HCT116 (cell line): Measurements from ENCODE around the gene C10orf62. TPM values are rescaled to one million over a fixed set of nuclear protein-coding genes. Genes with fewer than 3 reads are reported as not detected.

ENCODE experiments used
- ATAC-seq: fragments of 200-7000 bp; cut with Tn5 transposase; 2 replicates; pipeline ENCODE4 v1.9.1; 2020; ENCODE audit warnings: mild to moderate bottlenecking, moderate library complexity
- Bru-seq: library from RNA; stranded (reverse); fragments of 400-500 nt; gene quantifications from one replicate; lab custom pipeline; 2021; lab: Mats Ljungman, UMichigan
- BruChase-seq, 2 experiments: library from RNA; stranded (reverse); fragments of 400-500 nt; gene quantifications; one replicate each; lab custom pipeline; 2021; lab: Mats Ljungman, UMichigan
- BruUV-seq: library from RNA; stranded (reverse); fragments of 400-500 nt; replicated peaks from 2 replicates; lab custom pipeline; 2021; lab: Mats Ljungman, UMichigan
- CTCF ChIA-PET: fragments of 300-600 bp; sonication (Branson Sonifier 250); formaldehyde crosslinking; loops from one replicate; lab custom pipeline; 2021; ENCODE audit warnings: antibody characterized with exemption; lab: Charles Lee
- POLR2A ChIA-PET: fragments of 300-600, 350-600 bp; sonication (Branson Sonifier 250); formaldehyde crosslinking; loops from one replicate; lab custom pipeline; 2021; ENCODE audit warnings: antibody characterized with exemption; lab: Charles Lee
- RAD21 ChIA-PET, 2 experiments: fragments of 300-600 bp; sonication (Branson Sonifier 250); formaldehyde crosslinking; loops; one replicate each; lab custom pipeline; 2023; ENCODE audit warnings: low total read pairs in 2 of 2; ENCODE audit not compliant: uncharacterized antibody in 2 of 2, unreplicated experiment in 2 of 2, low non-redundant PET in 1 of 2; lab: Charles Lee
- DNase-seq: peaks from one replicate; pipeline ENCODE4 v3.0.0-alpha.2; 2010; ENCODE audit warnings: low read depth, low spot score
- H2AFZ ChIP-seq: fragments of 200-600 bp; shearing (Covaris generic), sonication (generic); 2 replicates; pipeline ENCODE4 v1.6.1; 2017; ENCODE audit warnings: low read depth, mixed run types, mixed read lengths, antibody characterized with exemption, low read length; ENCODE audit not compliant: poor library complexity, severe bottlenecking
- H3K27ac ChIP-seq: 2 replicates; pipeline ENCODE4 v1.5.1; 2012; ENCODE audit warnings: low read depth, low read length
- H3K27me3 ChIP-seq: fragments of 200-600 bp; sonication (generic); 2 replicates; pipeline ENCODE4 v1.6.1; 2016; ENCODE audit warnings: mixed run types, low read length, mixed read lengths; ENCODE audit not compliant: insufficient read depth
- H3K36me3 ChIP-seq, 2 experiments: fragments of 200-500 bp in 1 of 2; fragments of 200-600 bp in 1 of 2; sonication (Bioruptor generic) in 1 of 2; sonication (generic) in 1 of 2; 2 replicates each; pipeline versions ENCODE4 v1.5.1 to v1.6.1; 2014 to 2016; ENCODE audit warnings: low read length in 2 of 2, inconsistent platforms in 1 of 2, mixed read lengths in 1 of 2, mixed run types in 1 of 2; ENCODE audit not compliant: insufficient read depth in 2 of 2, control insufficient read depth in 1 of 2
- H3K4me1 ChIP-seq, 2 experiments: fragments of 200-600 bp in 1 of 2; sonication (generic) in 1 of 2; 2 replicates each; pipeline versions ENCODE4 v1.5.1 to v1.6.1; 2012 to 2017; ENCODE audit warnings: low read length in 2 of 2, inconsistent platforms in 1 of 2, mild to moderate bottlenecking in 1 of 2, mixed read lengths in 1 of 2, mixed run types in 1 of 2, moderate library complexity in 1 of 2; ENCODE audit not compliant: insufficient read depth in 2 of 2, control insufficient read depth in 1 of 2
- H3K4me2 ChIP-seq: fragments of 200-600 bp; sonication (generic); 2 replicates; pipeline ENCODE4 v1.6.1; 2017; ENCODE audit warnings: mixed run types, low read length, mixed read lengths
- H3K4me3 ChIP-seq, 2 experiments: fragments of 200-600 bp in 1 of 2; sonication (generic) in 1 of 2; replicated peaks in 1 of 2; 2 replicates each; pipeline ENCODE4 v1.5.1; 2011 to 2016; ENCODE audit warnings: low read length in 2 of 2, control low read depth in 1 of 2, low read depth in 1 of 2, mild to moderate bottlenecking in 1 of 2, mixed read lengths in 1 of 2, mixed run types in 1 of 2
- H3K79me2 ChIP-seq: fragments of 200-600 bp; sonication (generic); 2 replicates; pipeline ENCODE4 v1.6.1; 2017; ENCODE audit warnings: mild to moderate bottlenecking, mixed run types, low read length, moderate library complexity, mixed read lengths; ENCODE audit not compliant: insufficient read depth
- H3K9ac ChIP-seq: fragments of 200-600 bp; sonication (generic); 2 replicates; pipeline ENCODE4 v1.6.1; 2016; ENCODE audit warnings: low read length, mixed read lengths
- H3K9me2 ChIP-seq: fragments of 200-600 bp; sonication (generic), shearing (Covaris generic); 2 replicates; pipeline ENCODE4 v1.6.1; 2017; ENCODE audit warnings: mixed run types, mild to moderate bottlenecking, moderate library complexity; ENCODE audit not compliant: insufficient read depth
- H3K9me3 ChIP-seq, 2 experiments: fragments of 200-500 bp in 1 of 2; fragments of 200-600 bp in 1 of 2; sonication (Bioruptor generic) in 1 of 2; sonication (generic) in 1 of 2; 2 replicates each; pipeline ENCODE4 v1.6.1; 2014 to 2017; ENCODE audit warnings: low read length in 2 of 2, mixed read lengths in 2 of 2, inconsistent platforms in 1 of 2, low read depth in 1 of 2, mild to moderate bottlenecking in 1 of 2, mixed run types in 1 of 2, moderate library complexity in 1 of 2; ENCODE audit not compliant: control insufficient read depth in 1 of 2, insufficient read depth in 1 of 2
- H4K20me1 ChIP-seq: fragments of 200-600 bp; sonication (generic), shearing (Covaris generic); 2 replicates; pipeline ENCODE4 v1.6.1; 2017; ENCODE audit warnings: mixed run types, mild to moderate bottlenecking, moderate library complexity; ENCODE audit not compliant: insufficient read depth
- EGR1 ChIP-seq: IDR thresholded peaks from 2 replicates; pipeline ENCODE4 v1.6.1; 2012; ENCODE audit warnings: low read depth
- ELF1 ChIP-seq: IDR thresholded peaks from 2 replicates; pipeline ENCODE4 v1.6.1; 2012; ENCODE audit warnings: low read depth, borderline replicate concordance
- EZH2 ChIP-seq: fragments of 200-600 bp; sonication (generic); IDR thresholded peaks from 2 replicates; pipeline ENCODE4 v1.6.1; 2017; ENCODE audit warnings: antibody characterized with exemption, mixed run types
- EZH2phosphoT487 ChIP-seq: fragments of 200-600 bp; IDR thresholded peaks from 2 replicates; pipeline ENCODE4 v1.6.1; 2018; ENCODE audit warnings: antibody characterized with exemption, borderline replicate concordance
- JUND ChIP-seq: IDR thresholded peaks from 2 replicates; pipeline ENCODE4 v1.6.1; 2012
- POLR2A ChIP-seq: IDR thresholded peaks from 2 replicates; pipeline ENCODE4 v1.7.0; 2011; ENCODE audit warnings: borderline replicate concordance; ENCODE audit not compliant: insufficient read depth, insufficient read length; ENCODE audit errors: extremely low read depth
- POLR2AphosphoS5 ChIP-seq: IDR thresholded peaks from 2 replicates; pipeline ENCODE4 v1.6.1; 2011; ENCODE audit warnings: mild to moderate bottlenecking, low read depth, low read length, moderate library complexity
- RAD21 ChIP-seq: IDR thresholded peaks from 2 replicates; pipeline ENCODE4 v1.6.1; 2012; ENCODE audit warnings: low read depth, mild to moderate bottlenecking
- SIN3A ChIP-seq: IDR thresholded peaks from 2 replicates; pipeline ENCODE4 v1.6.1; 2012; ENCODE audit warnings: low read depth
- SP1 ChIP-seq: IDR thresholded peaks from 2 replicates; pipeline ENCODE4 v1.6.1; 2012; ENCODE audit warnings: low read depth
- TCF7L2 ChIP-seq: IDR thresholded peaks from 2 replicates; pipeline ENCODE4 v1.7.0; 2011; ENCODE audit warnings: borderline replicate concordance, inconsistent platforms; ENCODE audit not compliant: insufficient read depth, insufficient read length; ENCODE audit errors: extremely low read depth
- YY1 ChIP-seq: IDR thresholded peaks from 2 replicates; pipeline ENCODE4 v1.6.1; 2011; ENCODE audit warnings: low read length, low read depth, moderate library complexity, mild to moderate bottlenecking; ENCODE audit not compliant: insufficient replicate concordance; ENCODE audit errors: extremely low read depth
- ZFX ChIP-seq: fragments of 450-650 bp; IDR thresholded peaks from 2 replicates; pipeline ENCODE4 v1.6.1; 2017
- intact Hi-C: fragments of 100-400 bp; cut with micrococcal nuclease; formaldehyde crosslinking; loops from 2 replicates; pipeline ENCODE4 v1.10.0; 2022
- long read RNA-seq: library from polyadenylated mRNA; unstranded; transcript quantifications from one replicate; pipeline ENCODE4 v2.0.0, GENCODE V29; 2021; ENCODE audit not compliant: unreplicated experiment
- polyA plus RNA-seq: library from polyadenylated mRNA; unstranded; fragments of >200 nt; gene quantifications from 2 replicates; pipeline ENCODE4 v1.2.1, GENCODE V29; 2012; ENCODE audit warnings: missing spikeins
- total RNA-seq: library from RNA; stranded (reverse); gene quantifications from one replicate; pipeline ENCODE4 v1.2.1, GENCODE V29; 2021; ENCODE audit not compliant: unreplicated experiment
- TF ChIP-seq, protein P1 (sequence below): IDR thresholded peaks from 2 replicates; pipeline ENCODE4 v1.6.1; 2011; ENCODE audit warnings: mild to moderate bottlenecking, low read length, moderate library complexity; ENCODE audit not compliant: insufficient replicate concordance; ENCODE audit errors: extremely low read depth
- TF ChIP-seq, protein P2 (sequence below), 3 experiments: fragments of 200-600 bp in 1 of 3; sonication (generic) in 1 of 3; IDR thresholded peaks in 2 of 3; conservative IDR thresholded peaks in 1 of 3; 2 replicates each; pipeline ENCODE4 v1.5.1; 2012 to 2017; ENCODE audit warnings: low read depth in 2 of 3, low read length in 2 of 3, antibody characterized with exemption in 1 of 3, borderline replicate concordance in 1 of 3, control low read depth in 1 of 3, mild to moderate bottlenecking in 1 of 3, mixed read lengths in 1 of 3, mixed run types in 1 of 3, moderate library complexity in 1 of 3; ENCODE audit not compliant: insufficient read depth in 1 of 3
- TF ChIP-seq, protein P3 (sequence below): IDR thresholded peaks from 2 replicates; pipeline ENCODE4 v1.6.1; 2012; ENCODE audit warnings: low read depth

The C10orf62 gene, protein sequence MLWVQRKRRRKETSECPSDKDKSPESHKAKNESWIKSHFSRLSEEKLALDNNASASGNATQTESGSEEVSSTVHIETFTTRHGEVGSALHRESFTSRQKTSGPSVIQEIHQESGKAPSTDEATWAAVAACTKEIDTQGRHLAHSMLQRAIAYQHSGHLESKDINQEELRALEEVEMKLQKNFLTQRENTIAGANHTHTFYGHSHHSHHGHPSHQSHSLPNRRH
- total RNA-seq: 0.32 TPM
- polyA plus RNA-seq: 0.14 TPM in 1 of 2 replicates, not detected in the other
- percentile 40 among the genes with signal in this experiment for Bru-seq, nascent RNA
- BruChase-seq, experiment 1, labeled RNA remaining after a 6-hour chase: percentile 20 among the genes with signal in this experiment
- percentile 28 among the genes with signal in this experiment for BruChase-seq, experiment 2, labeled RNA remaining after a 2-hour chase
- long read RNA-seq: 0 reads

DNA sequence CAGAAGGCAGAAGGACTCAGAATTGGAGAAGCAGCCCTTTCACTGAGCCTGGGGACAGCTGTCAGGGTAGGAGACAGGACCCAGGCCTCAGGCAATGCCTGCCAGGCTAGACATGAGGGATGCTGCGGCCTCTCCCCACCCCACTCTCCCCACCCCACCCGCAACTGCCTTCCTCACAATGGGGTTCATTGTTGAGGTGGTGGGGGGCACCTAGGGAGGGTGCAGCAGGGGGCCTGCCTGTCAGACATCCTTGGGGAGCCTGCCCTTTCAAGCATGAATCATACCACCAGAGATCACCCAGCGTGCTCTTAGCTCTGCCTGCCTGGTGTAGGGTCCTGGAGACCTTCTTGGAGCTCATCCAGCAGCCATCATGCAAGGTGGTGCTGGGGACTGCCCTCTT lies at the start of gene C10orf62:
TSS of gene C10orf62 (plus strand) at position 243 of the 400 bp plus-strand sequence. CDS start 177 bp downstream, outside the sequence.
- Histone ChIP-seq H3K9me3 (no peaks in the 10 kb centered on the region), H3K9ac (no peak within 1 kb of the TSS), H3K27ac (no peak within 1 kb of the TSS), H3K4me3 (no peak within 1 kb of the TSS), H3K27me3 (no peaks in the 10 kb centered on the region), H3K9me2 (no peaks in the 10 kb centered on the region), H3K4me1 (peaks cover 5 to 9% of the 10 kb centered on the region in 2 experiments), H2AFZ (no peak within 1 kb of the TSS), H4K20me1 (no peaks in the 10 kb centered on the region), H3K79me2 (no peaks in the 10 kb centered on the region), H3K4me2 (no peak within 1 kb of the TSS), H3K36me3 (no peaks in the 10 kb centered on the region)
- POLR2A ChIA-PET: no interaction called here
- CTCF ChIA-PET: no interaction called here
- BruUV-seq: no TSS peak
- RAD21 ChIA-PET: interaction anchor here in 1 of 2 experiments (0.7 kb wide), 1 partner anchor 22 kb away, joined by 3 read pairs; no protein-coding TSS in a partner anchor
- DNase-seq (no peak), ATAC-seq (no peak)
- intact Hi-C loops: no loop called here
- TF ChIP-seq POLR2A (no peak), EGR1 (no peak), ZFX (no peak), POLR2AphosphoS5 (no peak), ELF1 (no peak), EZH2 (no peak), SIN3A (no peak), JUND (no peak), RAD21 (no peak), EZH2phosphoT487 (no peak), YY1 (no peak), SP1 (no peak), TCF7L2 (no peak)
- TF ChIP-seq, protein P1, sequence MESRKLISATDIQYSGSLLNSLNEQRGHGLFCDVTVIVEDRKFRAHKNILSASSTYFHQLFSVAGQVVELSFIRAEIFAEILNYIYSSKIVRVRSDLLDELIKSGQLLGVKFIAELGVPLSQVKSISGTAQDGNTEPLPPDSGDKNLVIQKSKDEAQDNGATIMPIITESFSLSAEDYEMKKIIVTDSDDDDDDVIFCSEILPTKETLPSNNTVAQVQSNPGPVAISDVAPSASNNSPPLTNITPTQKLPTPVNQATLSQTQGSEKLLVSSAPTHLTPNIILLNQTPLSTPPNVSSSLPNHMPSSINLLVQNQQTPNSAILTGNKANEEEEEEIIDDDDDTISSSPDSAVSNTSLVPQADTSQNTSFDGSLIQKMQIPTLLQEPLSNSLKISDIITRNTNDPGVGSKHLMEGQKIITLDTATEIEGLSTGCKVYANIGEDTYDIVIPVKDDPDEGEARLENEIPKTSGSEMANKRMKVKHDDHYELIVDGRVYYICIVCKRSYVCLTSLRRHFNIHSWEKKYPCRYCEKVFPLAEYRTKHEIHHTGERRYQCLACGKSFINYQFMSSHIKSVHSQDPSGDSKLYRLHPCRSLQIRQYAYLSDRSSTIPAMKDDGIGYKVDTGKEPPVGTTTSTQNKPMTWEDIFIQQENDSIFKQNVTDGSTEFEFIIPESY: no peak
- TF ChIP-seq, protein P2, sequence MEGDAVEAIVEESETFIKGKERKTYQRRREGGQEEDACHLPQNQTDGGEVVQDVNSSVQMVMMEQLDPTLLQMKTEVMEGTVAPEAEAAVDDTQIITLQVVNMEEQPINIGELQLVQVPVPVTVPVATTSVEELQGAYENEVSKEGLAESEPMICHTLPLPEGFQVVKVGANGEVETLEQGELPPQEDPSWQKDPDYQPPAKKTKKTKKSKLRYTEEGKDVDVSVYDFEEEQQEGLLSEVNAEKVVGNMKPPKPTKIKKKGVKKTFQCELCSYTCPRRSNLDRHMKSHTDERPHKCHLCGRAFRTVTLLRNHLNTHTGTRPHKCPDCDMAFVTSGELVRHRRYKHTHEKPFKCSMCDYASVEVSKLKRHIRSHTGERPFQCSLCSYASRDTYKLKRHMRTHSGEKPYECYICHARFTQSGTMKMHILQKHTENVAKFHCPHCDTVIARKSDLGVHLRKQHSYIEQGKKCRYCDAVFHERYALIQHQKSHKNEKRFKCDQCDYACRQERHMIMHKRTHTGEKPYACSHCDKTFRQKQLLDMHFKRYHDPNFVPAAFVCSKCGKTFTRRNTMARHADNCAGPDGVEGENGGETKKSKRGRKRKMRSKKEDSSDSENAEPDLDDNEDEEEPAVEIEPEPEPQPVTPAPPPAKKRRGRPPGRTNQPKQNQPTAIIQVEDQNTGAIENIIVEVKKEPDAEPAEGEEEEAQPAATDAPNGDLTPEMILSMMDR (IDR thresholded peaks at IDR 0.05 in 2 of 3, conservative IDR thresholded peaks at IDR 0.05 in 1 of 3; ENCODE audit: borderline replicate concordance in 1 of 3, insufficient read depth in 1 of 3, low read depth in 2 of 3, low read length in 2 of 3): no peak
- TF ChIP-seq, protein P3, sequence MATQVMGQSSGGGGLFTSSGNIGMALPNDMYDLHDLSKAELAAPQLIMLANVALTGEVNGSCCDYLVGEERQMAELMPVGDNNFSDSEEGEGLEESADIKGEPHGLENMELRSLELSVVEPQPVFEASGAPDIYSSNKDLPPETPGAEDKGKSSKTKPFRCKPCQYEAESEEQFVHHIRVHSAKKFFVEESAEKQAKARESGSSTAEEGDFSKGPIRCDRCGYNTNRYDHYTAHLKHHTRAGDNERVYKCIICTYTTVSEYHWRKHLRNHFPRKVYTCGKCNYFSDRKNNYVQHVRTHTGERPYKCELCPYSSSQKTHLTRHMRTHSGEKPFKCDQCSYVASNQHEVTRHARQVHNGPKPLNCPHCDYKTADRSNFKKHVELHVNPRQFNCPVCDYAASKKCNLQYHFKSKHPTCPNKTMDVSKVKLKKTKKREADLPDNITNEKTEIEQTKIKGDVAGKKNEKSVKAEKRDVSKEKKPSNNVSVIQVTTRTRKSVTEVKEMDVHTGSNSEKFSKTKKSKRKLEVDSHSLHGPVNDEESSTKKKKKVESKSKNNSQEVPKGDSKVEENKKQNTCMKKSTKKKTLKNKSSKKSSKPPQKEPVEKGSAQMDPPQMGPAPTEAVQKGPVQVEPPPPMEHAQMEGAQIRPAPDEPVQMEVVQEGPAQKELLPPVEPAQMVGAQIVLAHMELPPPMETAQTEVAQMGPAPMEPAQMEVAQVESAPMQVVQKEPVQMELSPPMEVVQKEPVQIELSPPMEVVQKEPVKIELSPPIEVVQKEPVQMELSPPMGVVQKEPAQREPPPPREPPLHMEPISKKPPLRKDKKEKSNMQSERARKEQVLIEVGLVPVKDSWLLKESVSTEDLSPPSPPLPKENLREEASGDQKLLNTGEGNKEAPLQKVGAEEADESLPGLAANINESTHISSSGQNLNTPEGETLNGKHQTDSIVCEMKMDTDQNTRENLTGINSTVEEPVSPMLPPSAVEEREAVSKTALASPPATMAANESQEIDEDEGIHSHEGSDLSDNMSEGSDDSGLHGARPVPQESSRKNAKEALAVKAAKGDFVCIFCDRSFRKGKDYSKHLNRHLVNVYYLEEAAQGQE: no peak
